ENCODE results near the gene RELN.
A peak's percentile ranks its signal among the peaks of the same experiment; 100 is the strongest.
"Not testable (repeated sequence)": the region's sequence is repeated elsewhere in the genome, so short reads cannot be mapped to it uniquely, and the experiment has no call there.

The RELN gene

DNA sequence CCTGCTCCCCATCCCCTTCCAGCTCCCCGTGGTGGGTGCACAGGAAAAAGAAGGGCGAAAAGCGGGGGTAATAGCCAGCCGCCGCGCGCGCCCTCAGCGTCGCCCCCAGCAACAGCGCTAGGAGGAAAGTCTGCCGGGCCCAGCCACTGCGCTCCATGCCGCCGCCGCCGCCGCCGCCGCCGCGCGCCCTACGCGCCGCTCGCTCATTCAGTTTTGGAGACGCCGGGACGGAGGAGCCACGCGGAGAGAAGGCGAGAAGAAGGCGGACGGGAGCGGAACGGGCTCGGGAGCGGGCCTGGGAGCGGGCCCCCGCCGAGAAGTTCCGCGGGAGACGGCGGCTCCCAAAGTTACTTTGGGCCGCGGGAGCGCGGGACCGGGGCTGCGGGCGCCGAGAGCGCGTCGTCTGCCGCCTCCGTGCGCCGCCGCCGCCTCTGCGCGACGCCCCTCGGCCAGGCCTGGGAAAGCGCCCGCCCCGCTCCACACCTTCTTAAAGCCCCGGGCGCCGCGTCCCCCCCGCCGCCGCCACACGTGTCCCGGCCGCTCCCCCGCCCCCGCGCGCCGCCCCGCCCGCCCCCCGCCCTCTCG is at the start of gene RELN:
Gene RELN, minus strand, starts transcription at position 459 of the 585 bp plus-strand sequence. Its CDS starts 302 bp downstream, at position 157.
- H3K4me3 ChIP-seq (ENCODE audit: low read length), result peak within 1 kb of the TSS; percentile 50; the same call in 1 of the 2 replicates
- no peak for DNase-seq (ENCODE audit: low read depth, low spot score)
- H3K27ac ChIP-seq (ENCODE audit: low read length), result no peak within 1 kb of the TSS

DNA sequence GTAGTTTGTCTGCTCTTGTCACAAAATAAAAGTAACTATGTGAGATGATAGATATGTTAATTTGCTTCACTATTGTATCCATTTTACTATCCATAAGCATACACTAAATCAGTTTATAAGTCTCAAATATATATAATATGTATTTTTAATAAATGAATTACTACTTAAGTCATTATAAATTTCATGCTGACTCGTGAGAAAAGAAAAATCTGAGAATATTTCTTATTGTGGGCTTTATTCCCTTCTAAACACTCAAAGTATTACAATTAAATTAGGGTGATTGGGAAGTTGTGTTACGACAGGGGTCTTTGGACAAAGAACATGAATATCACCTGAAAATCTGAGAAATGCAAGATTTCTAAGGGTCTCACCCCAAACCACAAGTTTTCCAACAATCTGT is 48.7 kb upstream of the RELN start:
- DNase-seq (ENCODE audit: low read depth, low spot score), result no peak
- WGBS (ENCODE audit: insufficient coverage, insufficient read length), result no CpG with 5 or more reads among the region's 2 CpGs

More for the DNA sequence above, at the start of gene RELN:
- H3K4me1 ChIP-seq (ENCODE audit: control insufficient read depth, insufficient read depth, low read length), result no peaks in the 10 kb centered on the region
- no peaks in the 10 kb centered on the region for H3K9me3 ChIP-seq (ENCODE audit: control insufficient read depth, insufficient read depth, low read length)
- no peaks in the 10 kb centered on the region for H3K36me3 ChIP-seq (ENCODE audit: control insufficient read depth, insufficient read depth, low read length)
- peaks cover 27% of the 10 kb centered on the region for H3K27me3 ChIP-seq (ENCODE audit: control insufficient read depth, insufficient read depth, low read length)
- no CpG with 5 or more reads among the region's 89 CpGs for WGBS (ENCODE audit: insufficient coverage, insufficient read length)

DNA sequence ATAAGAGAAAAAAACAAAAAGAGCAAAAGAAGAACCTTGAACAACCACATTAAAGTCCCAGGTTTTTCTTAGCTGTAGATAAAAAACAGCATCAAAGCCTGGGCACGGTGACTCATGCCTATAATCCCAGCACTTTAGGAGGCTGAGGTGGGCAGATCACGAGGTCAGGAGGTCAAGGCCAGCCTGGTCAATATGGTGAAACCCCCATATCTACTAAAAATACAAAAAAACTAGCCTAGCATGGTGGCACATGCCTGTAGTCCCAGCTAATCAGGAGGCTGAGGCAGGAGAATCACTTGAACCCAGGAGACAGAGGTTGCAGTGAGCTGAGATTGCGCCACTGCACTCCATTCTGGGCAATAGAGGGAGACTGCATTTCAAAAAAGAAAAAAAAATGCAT is 47.4 kb upstream of the RELN start:
- not testable (repeated sequence) for H3K4me3 ChIP-seq (ENCODE audit: low read length); DNase-seq (ENCODE audit: low read depth, low spot score)
- WGBS (ENCODE audit: insufficient coverage, insufficient read length), result no CpG with 5 or more reads among the region's 3 CpGs

More for the DNA sequence above, 48.7 kb upstream of the RELN start:
- H3K9me3 ChIP-seq (ENCODE audit: control insufficient read depth, insufficient read depth, low read length), result no peaks in the 10 kb centered on the region
- H3K4me3 ChIP-seq (ENCODE audit: low read length), result no peak overlapping the region
- no peaks in the 10 kb centered on the region for H3K36me3 ChIP-seq (ENCODE audit: control insufficient read depth, insufficient read depth, low read length)
- no peaks in the 10 kb centered on the region for H3K4me1 ChIP-seq (ENCODE audit: control insufficient read depth, insufficient read depth, low read length)
- no peaks in the 10 kb centered on the region for H3K27me3 ChIP-seq (ENCODE audit: control insufficient read depth, insufficient read depth, low read length)
- no peak overlapping the region for H3K27ac ChIP-seq (ENCODE audit: low read length)

DNA sequence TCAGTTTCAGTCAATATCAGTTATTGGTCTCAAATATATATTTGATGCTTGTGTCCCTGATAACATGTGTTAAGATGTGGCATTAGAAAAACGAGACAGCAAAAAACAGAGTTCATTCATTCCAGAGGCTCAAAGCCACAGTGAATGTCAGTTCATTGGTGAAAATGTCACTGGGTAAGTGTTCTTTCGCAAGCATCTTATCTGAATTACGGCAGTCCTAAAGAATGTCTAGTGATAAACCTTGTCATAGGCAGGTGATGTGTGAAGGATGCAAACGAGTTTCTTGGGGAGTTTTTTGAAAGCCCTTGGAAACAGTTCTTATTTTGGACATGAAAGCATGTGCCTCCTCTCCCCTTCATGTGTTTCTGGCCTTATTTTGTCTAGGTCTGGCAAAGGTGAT is 45.9 kb upstream of the RELN start:
- Histone ChIP-seq H3K4me3 (ENCODE audit: low read length) (no peak overlapping the region), H3K9me3 (ENCODE audit: control insufficient read depth, insufficient read depth, low read length) (no peaks in the 10 kb centered on the region), H3K4me1 (ENCODE audit: control insufficient read depth, insufficient read depth, low read length) (no peaks in the 10 kb centered on the region), H3K36me3 (ENCODE audit: control insufficient read depth, insufficient read depth, low read length) (no peaks in the 10 kb centered on the region), H3K27ac (ENCODE audit: low read length) (no peak overlapping the region), H3K27me3 (ENCODE audit: control insufficient read depth, insufficient read depth, low read length) (no peaks in the 10 kb centered on the region)
- DNase-seq (ENCODE audit: low read depth, low spot score), result no peak
- no CpG with 5 or more reads among the region's 4 CpGs for WGBS (ENCODE audit: insufficient coverage, insufficient read length)

More for the DNA sequence above, 47.4 kb upstream of the RELN start:
- H3K9me3 ChIP-seq (ENCODE audit: control insufficient read depth, insufficient read depth, low read length); H3K27me3 ChIP-seq (ENCODE audit: control insufficient read depth, insufficient read depth, low read length); H3K4me1 ChIP-seq (ENCODE audit: control insufficient read depth, insufficient read depth, low read length); H3K27ac ChIP-seq (ENCODE audit: low read length); H3K36me3 ChIP-seq (ENCODE audit: control insufficient read depth, insufficient read depth, low read length): not testable (repeated sequence)

DNA sequence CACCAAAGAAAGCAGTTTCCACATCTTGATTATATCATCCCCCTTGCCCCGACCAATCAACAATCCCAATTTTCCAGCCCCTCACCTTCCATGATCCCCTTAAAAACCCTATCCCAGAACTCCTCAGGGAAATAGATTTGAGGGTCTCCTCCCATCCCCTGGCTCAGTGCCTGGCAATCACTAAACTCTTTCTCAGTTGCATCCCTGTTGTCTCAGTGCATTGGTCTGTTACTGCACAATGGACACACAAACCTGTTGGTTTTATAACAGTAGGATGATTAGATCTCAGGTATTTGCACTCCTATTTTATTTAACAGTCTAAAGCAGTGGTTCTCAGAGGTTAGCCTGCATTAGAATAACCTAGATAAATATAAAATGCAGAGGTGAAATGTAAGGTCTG is 45.2 kb upstream of the RELN start:
- H3K4me1 ChIP-seq (ENCODE audit: control insufficient read depth, insufficient read depth, low read length), result no peaks in the 10 kb centered on the region
- DNase-seq (ENCODE audit: low read depth, low spot score), result no peak
- H3K4me3 ChIP-seq (ENCODE audit: low read length), result no peak overlapping the region
- no peak overlapping the region for H3K27ac ChIP-seq (ENCODE audit: low read length)
- H3K36me3 ChIP-seq (ENCODE audit: control insufficient read depth, insufficient read depth, low read length), result no peaks in the 10 kb centered on the region
- H3K27me3 ChIP-seq (ENCODE audit: control insufficient read depth, insufficient read depth, low read length), result no peaks in the 10 kb centered on the region
- WGBS (ENCODE audit: insufficient coverage, insufficient read length), result no CpG with 5 or more reads among the region's 1 CpG
- H3K9me3 ChIP-seq (ENCODE audit: control insufficient read depth, insufficient read depth, low read length), result no peaks in the 10 kb centered on the region

DNA sequence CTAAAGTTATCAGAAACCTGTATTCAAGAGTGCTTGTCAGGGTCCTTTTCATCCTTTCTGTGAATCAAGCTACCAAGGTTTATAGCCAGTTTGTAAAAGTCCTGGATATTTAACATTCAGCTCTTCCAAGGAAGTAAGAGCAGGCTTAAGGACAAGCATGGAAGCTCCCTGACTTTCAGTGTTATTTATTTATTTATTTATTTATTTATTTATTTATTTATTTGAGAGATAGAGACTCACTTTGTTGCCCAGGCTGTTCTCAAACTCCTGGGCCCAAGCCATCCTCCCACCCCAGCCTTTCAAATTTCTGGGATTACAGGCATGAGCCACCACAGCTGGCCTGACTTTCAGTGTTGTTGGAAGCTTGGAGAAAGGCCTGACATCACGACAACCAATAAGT is 44.4 kb upstream of the RELN start:
- H3K9me3 ChIP-seq (ENCODE audit: control insufficient read depth, insufficient read depth, low read length), result no peaks in the 10 kb centered on the region
- no peaks in the 10 kb centered on the region for H3K27me3 ChIP-seq (ENCODE audit: control insufficient read depth, insufficient read depth, low read length)
- H3K4me3 ChIP-seq (ENCODE audit: low read length), result no peak overlapping the region
- DNase-seq (ENCODE audit: low read depth, low spot score), result no peak
- H3K4me1 ChIP-seq (ENCODE audit: control insufficient read depth, insufficient read depth, low read length), result no peaks in the 10 kb centered on the region
- H3K27ac ChIP-seq (ENCODE audit: low read length), result no peak overlapping the region
- no CpG with 5 or more reads among the region's 1 CpG for WGBS (ENCODE audit: insufficient coverage, insufficient read length)
- no peaks in the 10 kb centered on the region for H3K36me3 ChIP-seq (ENCODE audit: control insufficient read depth, insufficient read depth, low read length)

DNA sequence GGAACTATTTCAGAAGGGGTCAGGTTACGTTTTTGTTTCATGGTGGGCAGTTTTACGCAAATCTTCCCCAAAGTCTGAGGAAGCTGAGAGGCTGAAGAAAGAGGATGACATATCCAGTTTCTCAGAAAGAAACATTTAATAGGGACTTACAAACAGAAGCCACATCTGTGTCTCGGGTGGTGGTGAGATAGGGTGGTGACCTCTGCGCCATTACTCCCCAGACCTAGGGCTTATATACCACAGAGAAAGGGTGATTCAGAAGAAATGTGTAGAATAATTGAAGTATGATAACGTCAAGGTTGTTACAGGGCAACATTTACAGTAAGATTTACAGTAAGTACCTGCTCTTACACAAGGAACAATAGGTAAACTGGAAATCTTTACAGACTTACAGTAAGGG is 43.0 kb upstream of the RELN start:
- Histone ChIP-seq H3K27me3 (ENCODE audit: control insufficient read depth, insufficient read depth, low read length) (no peaks in the 10 kb centered on the region), H3K4me1 (ENCODE audit: control insufficient read depth, insufficient read depth, low read length) (no peaks in the 10 kb centered on the region), H3K9me3 (ENCODE audit: control insufficient read depth, insufficient read depth, low read length) (no peaks in the 10 kb centered on the region), H3K27ac (ENCODE audit: low read length) (no peak overlapping the region), H3K36me3 (ENCODE audit: control insufficient read depth, insufficient read depth, low read length) (no peaks in the 10 kb centered on the region), H3K4me3 (ENCODE audit: low read length) (no peak overlapping the region)
- DNase-seq (ENCODE audit: low read depth, low spot score), result no peak
- 100% methylated on average over 1 of the region's 5 CpGs for WGBS (ENCODE audit: insufficient coverage, insufficient read length)

DNA sequence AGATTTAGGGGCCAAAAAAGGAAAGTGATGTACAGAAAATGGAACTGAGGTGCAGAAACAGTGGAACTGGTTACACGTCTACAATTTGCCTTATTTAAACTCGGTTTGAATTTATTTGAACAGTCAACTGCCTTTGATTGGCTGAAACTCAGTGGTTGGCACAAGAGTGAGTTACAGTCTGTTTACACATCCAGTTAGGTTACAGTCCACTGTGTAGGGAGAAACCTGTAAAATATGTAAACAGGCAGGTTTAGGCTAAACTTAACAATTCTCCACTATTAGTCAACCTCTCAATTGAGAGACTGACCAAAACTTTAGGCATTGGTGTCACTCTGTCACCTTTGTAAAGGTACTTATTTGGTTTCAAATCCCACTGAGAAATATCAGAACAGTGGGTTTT is 40.3 kb upstream of the RELN start:
- WGBS (ENCODE audit: insufficient coverage, insufficient read length), result no CpG with 5 or more reads among the region's 2 CpGs
- Histone ChIP-seq H3K27me3 (ENCODE audit: control insufficient read depth, insufficient read depth, low read length) (no peaks in the 10 kb centered on the region), H3K4me1 (ENCODE audit: control insufficient read depth, insufficient read depth, low read length) (no peaks in the 10 kb centered on the region), H3K9me3 (ENCODE audit: control insufficient read depth, insufficient read depth, low read length) (no peaks in the 10 kb centered on the region), H3K36me3 (ENCODE audit: control insufficient read depth, insufficient read depth, low read length) (no peaks in the 10 kb centered on the region), H3K27ac (ENCODE audit: low read length) (no peak overlapping the region), H3K4me3 (ENCODE audit: low read length) (no peak overlapping the region)
- no peak for DNase-seq (ENCODE audit: low read depth, low spot score)

DNA sequence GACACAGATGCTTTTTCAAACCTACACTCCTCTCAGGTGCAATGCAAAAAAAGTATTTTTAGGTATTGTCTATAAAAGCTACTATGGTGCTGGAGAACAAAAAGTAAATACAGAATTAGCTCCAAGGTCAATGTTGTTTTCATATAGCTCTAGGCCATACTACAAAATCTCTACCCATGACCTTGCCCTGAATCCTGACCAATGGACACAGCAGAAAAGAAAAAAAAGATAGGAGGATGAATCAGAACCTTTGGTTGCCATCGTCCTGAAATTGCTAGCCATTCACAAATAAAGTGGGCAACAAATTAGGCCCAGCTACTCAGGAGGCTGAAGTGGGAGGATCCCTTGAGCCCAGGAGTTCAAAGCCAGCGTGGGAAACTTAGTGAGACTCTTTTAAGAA is 35.2 kb upstream of the RELN start:
- WGBS (ENCODE audit: insufficient coverage, insufficient read length), result no CpG with 5 or more reads among the region's 2 CpGs
- no peak overlapping the region for H3K27ac ChIP-seq (ENCODE audit: low read length)
- no peaks in the 10 kb centered on the region for H3K36me3 ChIP-seq (ENCODE audit: control insufficient read depth, insufficient read depth, low read length)
- no peaks in the 10 kb centered on the region for H3K27me3 ChIP-seq (ENCODE audit: control insufficient read depth, insufficient read depth, low read length)
- H3K4me3 ChIP-seq (ENCODE audit: low read length), result no peak overlapping the region
- H3K4me1 ChIP-seq (ENCODE audit: control insufficient read depth, insufficient read depth, low read length), result no peaks in the 10 kb centered on the region
- no peaks in the 10 kb centered on the region for H3K9me3 ChIP-seq (ENCODE audit: control insufficient read depth, insufficient read depth, low read length)
- DNase-seq (ENCODE audit: low read depth, low spot score), result no peak

DNA sequence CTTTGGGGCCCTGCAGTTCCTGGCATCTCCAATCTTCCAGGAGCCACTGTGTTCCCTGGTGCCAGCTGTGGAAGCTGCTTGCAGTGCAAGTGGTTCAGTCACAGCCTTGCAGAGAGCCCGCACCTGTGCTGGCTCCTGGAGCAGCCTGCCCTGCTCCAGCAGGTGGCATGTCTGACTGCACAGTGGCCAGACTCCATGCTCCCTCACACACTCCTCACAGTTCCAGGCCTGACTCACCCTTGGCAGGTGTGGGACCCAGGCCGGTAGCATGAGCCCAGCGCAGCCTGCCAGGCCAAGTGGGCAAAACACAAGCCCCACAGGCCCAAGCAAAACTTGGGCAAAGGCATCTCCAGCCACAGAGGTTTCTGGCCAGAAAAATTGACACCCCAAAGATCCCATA is 33.6 kb upstream of the RELN start:
- Histone ChIP-seq H3K27me3 (ENCODE audit: control insufficient read depth, insufficient read depth, low read length) (no peaks in the 10 kb centered on the region), H3K4me1 (ENCODE audit: control insufficient read depth, insufficient read depth, low read length) (no peaks in the 10 kb centered on the region), H3K36me3 (ENCODE audit: control insufficient read depth, insufficient read depth, low read length) (no peaks in the 10 kb centered on the region), H3K27ac (ENCODE audit: low read length) (no peak overlapping the region), H3K9me3 (ENCODE audit: control insufficient read depth, insufficient read depth, low read length) (no peaks in the 10 kb centered on the region), H3K4me3 (ENCODE audit: low read length) (no peak overlapping the region)
- DNase-seq (ENCODE audit: low read depth, low spot score), result no peak
- no CpG with 5 or more reads among the region's 3 CpGs for WGBS (ENCODE audit: insufficient coverage, insufficient read length)

DNA sequence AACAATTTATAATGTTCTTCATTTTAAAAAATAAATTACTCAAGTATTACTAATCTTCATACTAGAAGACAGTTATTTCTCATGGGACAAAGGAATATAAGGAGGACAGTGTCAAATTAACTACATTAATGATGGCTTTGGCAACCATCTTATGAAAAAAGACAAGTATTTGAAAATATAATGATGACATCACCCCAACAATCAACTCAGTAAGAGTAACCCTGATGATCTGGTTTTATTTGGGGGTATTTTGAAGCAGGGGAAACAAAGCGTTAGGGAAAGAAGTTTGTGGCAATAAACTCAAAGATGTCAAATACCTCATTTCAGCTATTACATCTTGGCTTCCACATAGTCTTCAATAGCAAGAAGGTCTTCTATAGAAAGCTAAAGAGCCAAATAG is 29.0 kb upstream of the RELN start:
- DNase-seq (ENCODE audit: low read depth, low spot score), result no peak
- WGBS (ENCODE audit: insufficient coverage, insufficient read length), result no CpG with 5 or more reads among the region's 1 CpG
- Histone ChIP-seq H3K27me3 (ENCODE audit: control insufficient read depth, insufficient read depth, low read length) (no peaks in the 10 kb centered on the region), H3K4me3 (ENCODE audit: low read length) (no peak overlapping the region), H3K9me3 (ENCODE audit: control insufficient read depth, insufficient read depth, low read length) (no peaks in the 10 kb centered on the region), H3K4me1 (ENCODE audit: control insufficient read depth, insufficient read depth, low read length) (no peaks in the 10 kb centered on the region), H3K27ac (ENCODE audit: low read length) (no peak overlapping the region), H3K36me3 (ENCODE audit: control insufficient read depth, insufficient read depth, low read length) (no peaks in the 10 kb centered on the region)
